Right lung (tissue), 5 donors: ENCODE measurements around the gene PLCG2. TPM values are rescaled to one million over a fixed set of nuclear protein-coding genes. Genes with fewer than 3 reads are reported as not detected.

ENCODE experiments used
- DNase-seq, 2 donors: peaks; one replicate each; pipeline ENCODE4 v3.0.0-alpha.2; 2013
- polyA plus RNA-seq, 5 donors: library from polyadenylated mRNA; unstranded; fragments of 120-200 nt; gene quantifications; one replicate each; pipeline versions ENCODE4 v1.2.1 to v1.2.3, GENCODE V29; 2013; ENCODE audit warnings: inconsistent platforms in 1 of 5, low replicate concordance in 1 of 5; ENCODE audit not compliant: insufficient read length in 5 of 5, insufficient read depth in 1 of 5

Gene PLCG2
- polyA plus RNA-seq, 5 donors, result 6.5 to 10.8 (median 8.3) TPM

DNA sequence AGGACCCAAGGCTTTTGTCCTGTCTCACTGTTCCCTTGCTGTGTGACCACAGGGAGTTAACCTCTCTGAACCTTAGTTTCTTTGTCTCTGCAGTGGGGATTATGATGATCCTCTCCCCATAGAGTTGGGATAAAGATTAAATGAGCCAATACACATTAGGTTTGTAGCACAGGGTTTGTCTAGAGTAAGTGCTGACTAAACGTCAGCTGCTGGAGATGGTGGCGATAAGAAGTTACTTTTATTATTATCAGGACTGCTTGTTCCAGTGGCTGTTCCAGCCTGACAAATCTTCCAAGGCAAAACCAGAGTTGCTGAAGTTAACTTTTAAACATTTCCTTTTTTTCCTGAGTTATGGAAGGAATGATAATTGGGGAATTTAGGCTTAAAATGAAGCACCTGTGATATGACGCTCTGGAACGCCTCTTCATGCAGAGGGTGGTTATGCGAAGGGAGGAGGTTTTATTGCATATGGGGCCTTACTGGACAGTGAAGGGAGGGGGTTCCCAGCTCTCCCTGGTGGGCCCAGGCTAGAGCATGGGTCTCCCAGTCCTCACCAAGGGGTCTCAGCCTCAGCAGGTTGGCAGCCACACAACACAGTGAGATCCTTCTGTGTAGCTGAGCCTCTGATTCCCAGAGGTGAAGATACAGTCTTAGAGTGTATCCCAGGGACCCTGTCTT, 35.8 kb downstream of the PLCG2 start:
- no peak for DNase-seq

DNA sequence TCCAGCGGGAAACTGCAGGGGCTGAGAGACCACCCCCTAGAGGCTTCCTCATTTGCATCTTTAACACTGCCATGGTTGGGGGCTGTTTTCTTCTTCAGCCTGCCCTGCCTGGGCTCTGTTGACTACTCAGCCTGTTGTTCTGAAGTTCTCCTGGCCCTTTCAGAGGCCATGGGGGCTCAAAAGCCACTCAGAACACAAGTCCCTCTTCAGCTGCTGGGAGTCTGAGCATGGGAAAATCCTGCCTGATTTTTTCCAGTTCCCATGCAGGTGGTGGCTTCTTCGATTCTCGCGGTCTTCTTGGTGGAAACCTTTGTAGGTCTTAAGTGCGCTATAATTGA, 36.3 kb downstream of the PLCG2 start:
- no peak for DNase-seq

DNA sequence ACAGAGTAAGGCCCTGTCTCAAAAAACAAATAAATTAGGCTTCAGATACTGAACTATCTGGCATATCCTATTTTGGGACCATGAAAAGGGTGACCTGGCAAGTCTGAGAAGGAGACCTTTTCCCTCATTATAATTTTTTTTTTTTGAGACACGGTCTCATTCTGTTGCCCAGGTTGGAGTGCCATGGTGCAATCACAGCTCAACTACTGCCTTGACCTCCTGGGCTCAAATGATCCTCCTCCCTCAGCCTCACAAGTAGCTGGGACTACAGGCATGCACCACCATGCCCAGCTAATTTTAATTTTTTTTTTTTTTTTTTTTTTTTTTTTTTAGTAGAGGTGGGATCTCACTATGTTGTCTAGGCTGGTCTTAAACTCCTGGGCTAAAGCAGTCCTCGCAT, 37.3 kb downstream of the PLCG2 start:
- no peak for DNase-seq

DNA sequence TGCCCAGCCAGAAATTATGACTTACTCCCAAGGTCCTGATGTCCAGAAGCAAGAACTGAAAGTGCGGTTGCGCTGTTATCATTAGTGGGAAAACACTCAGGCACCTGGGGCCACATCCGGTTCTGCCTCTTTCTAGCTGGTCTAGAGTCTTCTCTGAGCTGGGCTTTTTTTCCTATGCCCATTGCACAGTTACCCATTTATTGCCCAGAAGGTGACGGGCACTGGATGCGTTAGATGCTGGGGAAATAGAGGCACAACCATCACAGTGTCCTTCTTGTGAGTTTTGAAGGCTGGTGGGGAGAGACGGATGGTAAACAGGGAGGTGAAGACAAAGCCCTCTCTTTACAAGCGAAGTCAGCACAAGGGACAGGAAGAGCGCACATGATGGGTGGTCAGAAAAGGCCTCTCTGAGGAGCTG, 37.7 kb downstream of the PLCG2 start:
- DNase-seq, result no peak

DNA sequence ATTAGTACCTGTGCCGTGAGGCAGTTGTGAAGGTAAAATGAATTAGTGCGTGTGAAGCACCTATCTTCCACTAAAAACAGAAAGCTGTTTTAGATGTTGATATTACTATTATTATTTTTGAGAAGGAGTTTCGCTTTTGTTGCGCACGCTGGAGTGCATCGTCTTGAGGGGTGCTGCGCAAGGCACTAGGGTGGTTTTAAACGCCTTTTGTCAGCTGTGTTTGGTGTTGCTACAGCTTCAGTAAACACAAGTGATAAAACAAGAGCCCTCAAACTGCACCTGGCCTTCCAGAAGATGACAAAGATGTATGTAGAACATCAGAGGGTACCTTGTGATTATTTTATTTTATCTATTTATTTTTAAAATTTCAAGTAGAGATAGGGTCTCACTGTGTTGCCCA, 38.2 kb downstream of the PLCG2 start:
- DNase-seq, result no peak

DNA sequence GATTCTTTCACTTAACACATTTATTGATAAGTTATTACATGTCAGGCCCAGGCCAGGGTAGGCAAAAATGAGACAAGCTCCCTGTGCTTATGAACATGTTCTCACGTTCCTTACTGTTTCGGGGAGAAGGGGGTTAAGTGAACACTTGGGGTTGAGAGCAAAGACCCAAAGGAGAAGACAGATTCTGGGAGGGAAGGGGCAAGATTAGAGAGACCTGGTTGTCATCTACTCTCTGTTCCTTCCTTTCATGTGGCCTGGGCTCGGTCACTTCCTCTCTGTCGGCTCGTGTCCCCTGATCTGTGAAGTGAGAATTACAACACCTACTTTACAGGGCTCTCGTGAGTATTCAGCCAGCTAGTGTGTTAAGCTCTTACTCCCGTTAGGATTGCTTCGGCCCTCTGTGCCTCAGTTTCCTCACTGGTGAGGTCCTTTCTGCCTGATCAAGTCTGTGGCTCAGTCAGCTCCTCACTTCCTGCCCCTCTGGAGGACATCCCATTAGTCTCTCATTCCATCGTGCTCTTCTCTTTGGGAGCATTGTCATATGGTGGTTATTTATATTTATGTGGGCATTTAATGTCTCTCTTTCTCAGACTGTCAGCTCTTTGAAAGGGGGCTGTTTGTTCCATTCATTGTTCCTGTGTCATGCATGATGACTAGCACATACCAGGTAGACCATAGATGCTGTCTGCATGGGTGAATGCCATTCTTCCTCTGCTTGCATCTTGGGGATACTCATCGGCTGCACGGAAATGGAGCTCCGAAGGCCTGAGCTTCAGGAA, 38.9 kb downstream of the PLCG2 start:
- DNase-seq, result no peak

DNA sequence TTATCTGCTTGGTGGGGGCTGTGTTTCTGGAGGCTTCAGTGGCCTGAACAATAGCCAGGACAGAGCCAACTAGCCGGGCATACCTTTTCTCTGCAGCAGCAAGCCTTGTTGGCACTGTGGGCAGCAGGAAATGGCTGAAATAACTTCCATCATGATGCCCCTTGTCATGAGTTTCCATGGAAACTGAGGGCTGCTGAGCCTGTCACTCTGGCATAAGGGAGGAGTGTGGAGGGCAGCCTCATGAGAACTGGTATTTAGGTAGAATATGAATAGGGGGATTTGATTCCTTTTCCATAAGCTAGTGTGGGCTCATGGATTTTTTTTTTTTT, 39.4 kb downstream of the PLCG2 start:
- DNase-seq, result no peak

DNA sequence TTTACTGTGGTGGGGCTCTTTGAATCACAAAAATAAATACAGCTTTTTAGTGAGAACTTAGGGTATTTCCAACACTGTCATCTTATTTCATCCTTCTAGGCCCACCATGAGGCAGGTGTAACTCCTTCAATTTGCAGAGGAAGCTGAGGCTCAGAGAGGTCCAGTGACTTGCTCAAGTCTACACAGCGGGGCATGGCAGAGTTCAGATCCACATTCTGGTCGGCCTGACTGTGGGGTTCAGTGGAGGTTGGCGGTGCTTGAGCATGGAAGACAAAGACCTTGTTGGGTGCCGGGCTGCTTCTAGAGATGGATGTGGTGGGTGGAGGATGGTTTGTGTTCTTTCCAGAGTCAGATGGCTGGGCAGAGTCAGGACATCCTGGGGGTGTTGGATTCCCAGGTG, 39.8 kb downstream of the PLCG2 start:
- no peak for DNase-seq

DNA sequence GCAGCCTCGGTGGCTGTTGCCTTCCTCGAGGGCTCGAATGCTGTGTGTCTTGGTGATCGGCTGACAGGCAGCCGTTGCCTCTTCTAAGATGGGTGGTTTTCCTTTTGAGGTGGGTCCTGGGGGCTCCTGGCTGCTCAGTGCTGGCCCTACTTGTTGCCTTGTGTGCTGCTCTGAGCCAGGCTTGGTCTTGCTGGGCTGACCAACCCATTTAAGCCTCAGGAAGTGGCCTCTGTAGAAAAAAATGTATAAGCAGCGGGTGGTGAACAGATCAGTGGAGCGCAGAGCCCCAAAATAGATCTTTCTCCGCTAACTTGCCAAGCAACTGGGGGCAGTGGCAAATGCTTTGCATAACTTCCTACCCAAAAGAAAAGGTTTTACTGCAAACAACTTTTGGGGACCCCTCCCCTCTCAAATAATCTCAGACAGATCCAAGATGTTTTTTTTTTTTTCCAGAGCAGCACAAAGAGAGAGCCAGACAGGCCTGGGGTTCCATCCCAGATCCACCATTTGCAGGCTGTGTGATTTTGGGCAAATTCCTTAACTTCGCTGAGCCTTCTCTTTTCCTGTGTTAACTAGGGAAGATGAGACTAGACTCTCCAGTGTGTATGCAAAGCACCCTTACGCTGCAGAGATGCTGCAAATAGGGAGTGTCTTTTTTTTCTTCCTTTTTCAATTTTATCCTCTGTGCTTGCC, 42.5 kb downstream of the PLCG2 start:
- DNase-seq, result no peak

DNA sequence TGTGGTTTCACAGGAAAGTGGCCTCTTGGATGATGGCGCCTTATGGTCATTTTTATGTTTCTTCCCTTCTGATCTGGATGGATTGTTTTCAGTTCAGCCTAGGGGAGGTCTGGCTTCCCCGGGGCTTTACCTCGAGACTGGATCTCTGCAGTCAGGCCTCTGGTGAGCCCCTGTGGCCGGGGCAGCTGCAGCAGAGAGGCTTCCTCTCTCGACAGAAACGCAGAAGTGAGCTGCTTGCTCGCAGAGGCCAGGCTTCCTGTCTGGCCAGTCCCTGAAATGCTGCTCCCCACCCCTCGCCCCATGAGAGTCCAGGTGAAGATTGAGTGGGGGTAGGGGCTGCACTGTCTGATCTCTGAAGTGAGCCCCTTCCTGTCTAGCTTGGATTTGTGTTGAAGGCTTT, 44.0 kb downstream of the PLCG2 start:
- no peak for DNase-seq

DNA sequence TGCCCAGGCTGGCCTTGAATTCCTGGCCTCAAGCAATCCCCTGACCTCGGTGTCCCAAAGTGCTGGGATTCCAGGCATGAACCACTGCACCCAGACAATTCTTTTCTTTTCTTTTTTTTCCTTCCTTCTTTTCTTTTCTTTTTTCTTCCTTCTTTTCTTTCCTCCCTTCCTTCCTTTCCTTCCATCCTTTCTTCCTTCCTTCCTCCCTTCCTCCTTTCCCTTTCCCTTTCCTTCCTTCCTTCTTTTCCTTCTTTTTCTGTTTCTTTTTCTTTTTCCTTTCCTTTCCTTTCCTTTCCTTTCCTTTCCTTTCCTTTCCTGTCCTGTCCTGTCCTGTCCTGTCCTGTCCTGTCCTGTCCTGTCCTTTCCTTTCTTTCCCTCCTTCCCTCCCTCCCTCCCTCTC, 44.6 kb downstream of the PLCG2 start:
- no peak for DNase-seq

DNA sequence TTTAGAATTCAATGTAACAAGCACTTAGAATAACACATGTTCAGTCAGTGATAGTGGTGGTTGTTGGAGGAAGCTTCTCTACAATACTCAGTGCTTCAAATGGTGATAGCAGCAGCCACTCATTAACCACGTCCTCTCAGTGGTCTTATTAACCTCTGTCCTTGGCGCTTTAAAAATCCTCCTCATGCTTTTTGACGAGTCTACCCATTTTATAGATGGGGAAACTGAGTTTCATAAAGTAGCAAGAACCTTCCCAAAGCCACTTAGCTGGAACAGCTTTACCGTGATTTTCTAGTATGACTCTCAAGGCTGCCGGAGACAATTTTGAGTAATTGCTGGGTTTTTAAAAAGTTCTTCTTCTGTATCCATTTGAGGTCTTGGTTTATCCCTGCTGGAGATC, 47.4 kb downstream of the PLCG2 start:
- no peak for DNase-seq

DNA sequence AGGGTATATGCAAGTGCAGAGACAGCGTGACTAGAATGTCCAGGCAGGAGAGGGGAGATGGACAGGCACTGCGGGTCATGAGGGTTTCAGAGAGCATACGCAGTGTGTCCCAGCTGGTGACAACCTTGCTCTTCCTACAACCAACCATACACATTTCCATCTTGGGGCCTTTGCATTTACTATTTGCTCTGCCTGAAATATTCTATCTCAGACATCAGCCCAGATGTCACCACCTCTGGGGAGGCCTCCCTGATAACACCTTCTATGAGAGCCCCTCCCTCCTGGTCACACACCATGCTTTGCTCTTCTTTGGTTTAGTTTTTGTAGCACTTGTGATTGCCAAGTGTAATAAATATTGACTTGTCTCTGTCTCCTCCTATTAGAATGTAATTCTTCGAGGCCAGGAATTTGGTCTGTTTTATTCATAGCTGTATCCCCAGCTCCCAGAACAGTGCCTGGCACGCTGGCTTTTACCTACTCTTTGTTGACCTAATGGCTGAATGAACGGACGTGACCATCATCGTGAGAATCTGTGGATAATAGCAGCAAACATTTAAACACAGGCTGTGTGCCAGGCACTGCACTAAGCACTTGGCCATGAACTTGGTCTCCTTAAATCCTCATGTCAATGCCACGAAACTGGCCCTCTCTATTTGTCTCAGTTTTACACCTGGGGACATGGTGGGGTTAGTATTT, 51.9 kb downstream of the PLCG2 start:
- no peak for DNase-seq

DNA sequence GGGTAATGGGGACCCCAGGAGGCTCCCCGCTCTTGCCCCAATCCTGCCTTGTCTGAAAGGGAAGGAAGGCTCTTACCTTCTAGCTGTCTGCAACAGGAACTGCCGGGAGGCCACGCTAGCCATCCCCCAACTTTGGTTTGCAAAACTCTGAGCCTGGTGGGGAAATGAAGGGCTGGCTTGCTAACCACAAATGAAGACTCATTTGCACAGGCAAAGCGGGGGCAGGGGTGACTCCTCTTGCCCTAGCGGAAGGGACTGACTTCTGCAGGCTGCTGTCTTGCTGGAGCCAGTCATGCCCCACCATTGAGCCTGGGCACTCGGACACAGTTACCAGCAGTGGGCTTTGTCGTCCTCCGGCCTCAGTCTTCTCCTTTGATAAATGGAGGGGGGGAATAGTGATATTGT, 52.6 kb downstream of the PLCG2 start:
- DNase-seq, result no peak

DNA sequence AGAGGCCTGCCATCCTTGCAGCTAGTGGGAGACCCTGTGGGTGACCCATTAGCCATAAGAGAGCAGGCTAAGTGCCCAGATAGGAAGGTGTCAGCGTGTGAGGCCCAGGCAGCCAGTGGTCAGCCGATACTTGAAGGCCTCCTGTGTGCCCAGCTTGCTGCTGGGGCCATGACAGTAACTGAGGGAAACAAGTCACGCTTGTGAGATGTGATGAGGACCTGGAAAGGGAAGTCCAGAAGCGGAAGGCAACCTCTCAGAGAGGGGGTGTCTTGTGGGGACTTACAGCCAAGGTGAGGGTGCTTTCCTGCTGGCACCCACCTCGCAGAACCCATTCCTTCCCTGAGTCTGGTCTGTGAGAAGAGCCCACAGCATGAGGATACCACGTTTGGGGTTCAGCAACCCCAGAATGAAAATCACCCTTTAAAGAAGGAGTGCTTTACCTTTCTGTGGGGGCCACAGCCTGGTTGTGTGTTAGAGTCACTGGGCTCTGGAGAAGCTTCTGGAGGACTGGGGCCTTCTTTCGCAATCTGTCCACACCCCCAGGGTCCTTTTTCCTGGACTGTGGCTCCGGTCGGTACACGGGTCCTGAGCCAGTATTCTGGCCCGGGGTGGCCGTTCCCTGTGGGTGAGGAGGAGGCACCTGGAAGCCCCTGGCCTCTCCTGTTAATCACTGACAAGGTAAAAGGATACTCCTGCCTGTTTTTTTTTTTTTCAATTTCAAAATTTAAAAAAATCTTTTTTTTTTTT, 53.9 kb downstream of the PLCG2 start:
- no peak for DNase-seq

DNA sequence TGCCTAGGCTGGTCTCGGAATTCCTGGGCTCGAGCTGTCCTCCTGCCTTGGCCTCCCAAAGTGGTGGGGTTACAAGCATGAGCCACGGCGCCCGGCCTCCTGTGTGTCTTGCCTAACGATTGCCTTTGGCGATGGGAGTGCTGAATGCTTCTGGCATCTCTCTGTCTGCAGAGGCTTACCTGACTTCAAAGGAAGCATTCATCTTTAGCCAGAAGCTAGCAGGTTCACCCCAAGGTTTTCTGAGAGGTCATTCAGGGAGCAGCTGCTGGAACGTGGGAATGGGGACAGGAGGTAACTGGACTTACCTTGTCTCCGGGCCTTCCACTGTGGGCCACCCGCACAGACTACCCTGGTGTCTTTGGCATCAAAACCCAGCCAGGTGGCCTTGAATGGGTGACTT, 54.7 kb downstream of the PLCG2 start:
- DNase-seq, result no peak

DNA sequence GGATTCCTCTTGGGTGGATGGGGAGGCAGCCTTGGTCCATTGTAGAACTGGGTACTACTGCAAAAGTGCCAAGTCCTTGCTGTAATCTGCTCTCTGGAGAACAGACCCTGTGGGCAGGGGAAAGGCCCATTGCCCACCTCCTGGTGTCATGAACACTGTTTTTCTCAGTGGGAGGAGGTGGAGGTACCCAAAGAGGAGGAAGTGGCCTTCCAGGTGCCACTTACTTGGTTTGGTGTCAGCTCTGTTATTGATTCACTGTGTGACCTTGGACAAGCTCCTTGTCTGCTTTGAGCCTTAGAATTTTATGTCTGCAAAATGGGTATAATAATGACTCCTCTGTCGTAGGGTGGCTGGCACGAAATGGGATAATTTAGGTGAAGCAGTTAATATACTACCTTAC, 55.8 kb downstream of the PLCG2 start:
- DNase-seq, result no peak

DNA sequence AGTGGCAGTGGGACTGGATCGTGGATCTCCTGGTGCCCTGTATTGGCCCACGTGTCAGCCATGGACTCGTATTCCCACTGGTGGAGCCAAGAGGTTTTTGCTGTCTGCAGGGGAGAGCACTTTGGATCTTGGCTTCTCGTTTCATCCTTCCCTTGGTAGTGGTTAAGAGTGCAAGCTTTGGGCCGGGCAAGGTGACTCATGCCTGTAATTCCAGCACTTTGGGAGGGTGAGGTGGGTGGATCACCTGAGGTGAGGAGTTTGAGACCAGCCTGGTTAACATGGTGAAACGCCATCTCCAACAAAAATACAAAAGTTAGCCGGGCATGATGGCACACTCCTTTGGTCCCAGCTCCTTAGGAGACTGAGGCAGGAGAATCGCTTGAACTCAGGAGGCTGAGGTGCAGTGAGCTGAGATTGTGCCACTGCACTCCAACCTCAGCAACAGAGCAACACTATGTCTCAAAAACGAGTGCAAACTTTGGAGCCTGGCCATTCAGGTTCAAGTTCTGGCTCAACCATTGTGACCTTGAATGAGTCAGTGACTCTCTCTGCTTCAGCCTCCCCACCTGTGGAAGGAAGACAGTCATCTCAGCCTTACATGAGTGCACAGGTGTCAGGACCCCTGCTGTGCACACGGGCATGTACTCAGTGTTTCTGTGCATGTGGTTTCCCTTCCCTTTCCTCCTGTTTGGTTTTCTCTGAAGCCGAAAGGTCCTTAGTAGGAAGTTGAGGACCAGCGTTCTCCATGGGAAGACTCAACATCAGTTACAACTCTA, 57.4 kb downstream of the PLCG2 start:
- no peak for DNase-seq

DNA sequence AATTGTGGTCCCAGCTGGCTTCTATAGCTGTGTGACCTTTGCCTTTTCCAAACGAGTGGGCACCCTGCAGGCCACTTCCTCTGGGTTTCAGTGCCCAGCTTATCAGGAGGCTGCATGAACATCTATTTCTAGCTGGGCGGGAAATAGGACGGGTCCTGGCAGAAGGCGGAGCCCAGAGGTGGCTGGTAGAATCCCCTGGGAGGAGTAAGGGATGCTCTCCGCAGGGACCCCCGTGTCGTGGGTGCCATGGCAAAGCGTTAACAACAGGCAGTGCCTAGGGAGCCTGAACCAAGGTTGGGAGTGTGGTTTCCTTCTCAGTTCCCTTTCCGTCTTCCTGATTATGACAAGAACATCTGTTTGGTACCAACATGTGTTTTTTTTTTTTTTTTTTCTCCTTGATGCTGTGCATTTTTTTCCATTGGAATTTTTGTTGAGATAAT, 58.2 kb downstream of the PLCG2 start:
- DNase-seq, result no peak

DNA sequence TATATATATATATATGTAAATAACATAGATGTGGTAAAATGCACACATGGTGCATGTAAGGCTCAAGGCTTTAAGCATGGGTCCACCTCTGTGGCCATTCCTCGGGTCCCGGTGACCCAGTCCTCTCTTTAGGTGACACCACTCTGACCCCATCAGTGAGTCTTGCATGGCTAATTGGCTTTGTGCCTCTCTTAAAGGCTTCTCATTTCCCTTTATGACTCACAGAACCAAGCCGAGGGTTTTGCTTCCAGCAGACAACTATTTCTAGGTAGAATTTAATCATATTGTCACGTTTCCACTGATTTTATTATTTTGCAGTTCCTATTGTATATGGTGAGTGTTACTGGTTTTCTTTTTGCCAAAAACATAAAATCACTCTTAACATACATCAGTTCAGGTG, 59.7 kb downstream of the PLCG2 start:
- DNase-seq, result no peak

DNA sequence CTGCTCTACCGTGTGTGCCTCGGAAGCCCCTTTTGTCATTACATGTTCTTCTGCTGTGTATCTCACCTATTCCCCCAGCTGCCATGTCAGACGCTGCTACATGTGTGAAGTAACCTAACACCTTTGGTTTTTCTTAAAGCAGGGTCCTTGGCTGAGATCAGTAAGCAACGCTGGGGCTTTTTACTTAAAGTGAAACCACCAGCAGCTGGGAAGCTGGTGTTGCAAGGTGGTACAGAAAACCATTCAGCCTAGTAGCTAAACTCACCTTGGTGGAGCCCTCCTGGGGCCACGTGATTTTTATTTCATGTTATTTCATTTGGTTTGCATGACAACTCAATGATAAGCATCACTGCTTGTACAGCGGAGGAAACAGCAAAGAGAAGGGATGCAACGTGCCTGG, 62.6 kb downstream of the PLCG2 start:
- no peak for DNase-seq
